ENCODE results near the gene XRN1.
"Not testable (repeated sequence)": the region's sequence is repeated elsewhere in the genome, so short reads cannot be mapped to it uniquely, and the experiment has no call there.

- not testable (repeated sequence) for TF ChIP-seq CTCF (IDR thresholded peaks at IDR 0.05); EZH2 (IDR thresholded peaks at IDR 0.05; ENCODE audit: borderline replicate concordance, insufficient read depth, low read depth, low read length, poor library complexity, severe bottlenecking)
Measured at GRCh38 chr3:142315978-142316388, 131.9 kb downstream of the XRN1 start.
